MCF 10A (cell line): ENCODE data around the gene MIB1. TPM values are rescaled to one million over a fixed set of nuclear protein-coding genes. Genes with fewer than 3 reads are reported as not detected.

ENCODE experiments used
- Bru-seq: library from RNA; stranded (reverse); fragments of 400-500 nt; gene quantifications from one replicate; lab custom pipeline; 2021; lab: Mats Ljungman, UMichigan
- BruChase-seq, 2 experiments: library from RNA; stranded (reverse); fragments of 400-500 nt; gene quantifications; one replicate each; lab custom pipeline; 2021; lab: Mats Ljungman, UMichigan
- BruUV-seq: library from RNA; stranded (reverse); fragments of 400-500 nt; replicated peaks from 2 replicates; lab custom pipeline; 2021; lab: Mats Ljungman, UMichigan
- CTCF ChIA-PET: fragments of 300-600 bp; sonication (Branson Sonifier 250); formaldehyde crosslinking; extraction: SDS; loops from one replicate; lab custom pipeline; 2021; ENCODE audit warnings: antibody characterized with exemption, inconsistent platforms; lab: Yijun Ruan, JAX
- POLR2A ChIA-PET: fragments of 300-600, 350-650 bp; sonication (Branson Sonifier 250); formaldehyde crosslinking; extraction: SDS; loops from one replicate; lab custom pipeline; 2020; ENCODE audit warnings: antibody characterized with exemption, inconsistent platforms; lab: Yijun Ruan, JAX
- DNase-seq: peaks from one replicate; pipeline ENCODE4 v3.0.0-alpha.2; 2018; ENCODE audit not compliant: unreplicated experiment
- H3K27ac Mint-ChIP-seq: one replicate; pipeline ENCODE4 v1.8.0; 2022; ENCODE audit warnings: mild to moderate bottlenecking, low read depth, mixed read lengths; ENCODE audit not compliant: unreplicated experiment
- H3K27me3 Mint-ChIP-seq: one replicate; pipeline ENCODE4 v1.8.0; 2022; ENCODE audit warnings: mixed read lengths; ENCODE audit not compliant: insufficient read depth, unreplicated experiment
- H3K36me3 Mint-ChIP-seq: one replicate; pipeline ENCODE4 v1.8.0; 2022; ENCODE audit warnings: mild to moderate bottlenecking, moderate library complexity, mixed read lengths; ENCODE audit not compliant: insufficient read depth, unreplicated experiment
- H3K4me1 Mint-ChIP-seq: one replicate; pipeline ENCODE4 v1.8.0; 2022; ENCODE audit warnings: mixed read lengths; ENCODE audit not compliant: insufficient read depth, unreplicated experiment
- H3K4me3 Mint-ChIP-seq: one replicate; pipeline ENCODE4 v1.8.0; 2022; ENCODE audit warnings: mild to moderate bottlenecking, moderate library complexity, mixed read lengths; ENCODE audit not compliant: unreplicated experiment
- H3K9me3 Mint-ChIP-seq: one replicate; pipeline ENCODE4 v1.8.0; 2022; ENCODE audit warnings: mixed read lengths; ENCODE audit not compliant: unreplicated experiment
- CTCF ChIP-seq: fragments of 200-600 bp; IDR thresholded peaks from one replicate; pipeline ENCODE4 v1.8.0; 2022; ENCODE audit warnings: antibody characterized with exemption, mild to moderate bottlenecking; ENCODE audit not compliant: unreplicated experiment
- intact Hi-C: fragments of 100-400 bp; cut with micrococcal nuclease; formaldehyde crosslinking; loops from 2 replicates; pipeline ENCODE4 v1.14.1; 2022
- long read RNA-seq: library from polyadenylated mRNA; stranded (forward); transcript quantifications from one replicate; pipeline ENCODE4 v2.0.0, GENCODE V29; 2022
- total RNA-seq: library from RNA; stranded (reverse); gene quantifications from 2 replicates; pipeline ENCODE4 v1.2.3, GENCODE V29; 2022

The MIB1 gene
- 40.5 and 49.5 TPM in 2 replicates for total RNA-seq
- percentile 83 among the genes with signal in this experiment for Bru-seq, nascent RNA
- BruChase-seq, experiment 1, labeled RNA remaining after a 6-hour chase = percentile 90 among the genes with signal in this experiment
- percentile 84 among the genes with signal in this experiment for BruChase-seq, experiment 2, labeled RNA remaining after a 2-hour chase
- long read RNA-seq, full-length matches to known transcripts = 8 of 24 reads
- long read RNA-seq, partial matches to known transcripts = 6 of 24 reads
- long read RNA-seq, other reads (novel, unspliced or antisense) = 10 of 24 reads

- POLR2A ChIA-PET = interaction anchor here (0.6 to 5.5 kb wide), 21 partner anchors 9 to 151 kb away, joined by 3 to 97 read pairs (median 4); partner anchors contain the start of genes ABHD3, ESCO1 and SNRPD1
- peak within 1 kb of the TSS; percentile 96 for H3K27ac Mint-ChIP-seq
- BruUV-seq = no TSS peak
- peaks cover 3% of the 10 kb centered on the region for H3K36me3 Mint-ChIP-seq
- CTCF ChIA-PET = interaction anchor here (0.5 to 1.4 kb wide), 3 partner anchors 10 to 1195 kb away, joined by 3 to 6 read pairs (median 3); no protein-coding TSS in a partner anchor
- intact Hi-C loops = loop anchor here (1.0 kb wide), 2 partner anchors 36 to 140 kb away; partner anchors contain the start of genes ABHD3 and ESCO1
- peaks cover 10% of the 10 kb centered on the region for H3K9me3 Mint-ChIP-seq
- no peaks in the 10 kb centered on the region for H3K27me3 Mint-ChIP-seq
- peaks cover 15% of the 10 kb centered on the region for H3K4me1 Mint-ChIP-seq
- peak; percentile 97 for DNase-seq
- TF ChIP-seq CTCF = no peak
- peak within 1 kb of the TSS; percentile 87 for H3K4me3 Mint-ChIP-seq
Observed at GRCh38 chr18:21740538-21741311, at the start of gene MIB1. TSS of gene MIB1 (plus strand) at chr18:21740792. CDS start at chr18:21741584, 792 bp downstream.

GRCh38 chr18:21693322-21693721 lies 47.3 kb upstream of the MIB1 start:
- Mint-ChIP-seq H3K36me3 (peaks cover 10% of the 10 kb centered on the region), H3K4me1 (no peaks in the 10 kb centered on the region), H3K4me3 (no peak overlapping the region), H3K9me3 (no peaks in the 10 kb centered on the region), H3K27ac (no peak overlapping the region), H3K27me3 (no peaks in the 10 kb centered on the region)
- ChIA-PET POLR2A (interaction anchor here (1.1 to 1.9 kb wide), 2 partner anchors 8 to 10 kb away, joined by 3 to 5 read pairs; no protein-coding TSS in a partner anchor), CTCF (interaction anchor here (1.0 kb wide), 1 partner anchor 58 kb away, joined by 4 read pairs; no protein-coding TSS in a partner anchor)
- BruUV-seq = no TSS peak
- no peak for TF ChIP-seq CTCF
- intact Hi-C loops = no loop called here
- no peak for DNase-seq

GRCh38 chr18:21700528-21701075 lies 40.0 kb upstream of the MIB1 start:
- DNase-seq = no peak
- Mint-ChIP-seq H3K9me3 (no peaks in the 10 kb centered on the region), H3K27me3 (no peaks in the 10 kb centered on the region), H3K4me1 (peaks cover 4% of the 10 kb centered on the region), H3K4me3 (no peak overlapping the region), H3K27ac (no peak overlapping the region), H3K36me3 (no peaks in the 10 kb centered on the region)
- ChIA-PET CTCF (interaction anchor here (0.9 kb wide), 1 partner anchor 25 kb away, joined by 4 read pairs; no protein-coding TSS in a partner anchor), POLR2A (no interaction called here)
- TF ChIP-seq CTCF = no peak
- no TSS peak for BruUV-seq
- intact Hi-C loops = loop anchor here (5.0 kb wide), 1 partner anchor 63 kb away; no protein-coding TSS in a partner anchor
